Endodermal cell (in vitro differentiated cells): ENCODE measurements around the gene DVL3. TPM values are rescaled to one million over a fixed set of nuclear protein-coding genes. Genes with fewer than 3 reads are reported as not detected.

Experiments used
- DNase-seq: peaks from one replicate; pipeline ENCODE4 v3.0.0-alpha.2; 2017
- H3K27ac ChIP-seq: 2 replicates; pipeline ENCODE4 v1.5.1; 2013; ENCODE audit warnings: mild to moderate bottlenecking, low read depth, low read length, moderate library complexity
- H3K27me3 ChIP-seq: 2 replicates; pipeline ENCODE4 v1.6.1; 2013; ENCODE audit warnings: mild to moderate bottlenecking, low read length, moderate library complexity; ENCODE audit not compliant: insufficient read depth, control insufficient read depth, poor library complexity, severe bottlenecking
- H3K36me3 ChIP-seq: 2 replicates; pipeline ENCODE4 v1.7.0; 2013; ENCODE audit warnings: mild to moderate bottlenecking, low read length, moderate library complexity; ENCODE audit not compliant: control insufficient read depth, insufficient read depth
- H3K4me1 ChIP-seq: one replicate; pipeline ENCODE4 v1.7.0; 2013; ENCODE audit warnings: low read length; ENCODE audit not compliant: control insufficient read depth, insufficient read depth
- H3K4me3 ChIP-seq: 2 replicates; pipeline ENCODE4 v1.5.1; 2013; ENCODE audit warnings: mild to moderate bottlenecking, low read length, moderate library complexity
- H3K9ac ChIP-seq: 2 replicates; pipeline ENCODE4 v1.6.1; 2013; ENCODE audit warnings: mild to moderate bottlenecking, low read length, moderate library complexity; ENCODE audit not compliant: poor library complexity, severe bottlenecking; ENCODE audit errors: extremely low read depth
- H3K9me3 ChIP-seq: 2 replicates; pipeline ENCODE4 v1.6.1; 2013; ENCODE audit warnings: mild to moderate bottlenecking, low read length, moderate library complexity; ENCODE audit not compliant: control insufficient read depth
- H3K27ac Mint-ChIP-seq: 2 replicates; pipeline ENCODE4 v1.8.0; 2020; ENCODE audit warnings: mixed read lengths
- H3K27me3 Mint-ChIP-seq: 2 replicates; pipeline ENCODE4 v1.8.0; 2021; ENCODE audit warnings: mild to moderate bottlenecking, mixed read lengths; ENCODE audit not compliant: insufficient read depth
- H3K36me3 Mint-ChIP-seq: 2 replicates; pipeline ENCODE4 v1.8.0; 2020; ENCODE audit warnings: low read depth, mixed read lengths
- H3K4me1 Mint-ChIP-seq: 2 replicates; pipeline ENCODE4 v1.8.0; 2020; ENCODE audit warnings: mixed read lengths
- H3K4me3 Mint-ChIP-seq: 2 replicates; pipeline ENCODE4 v1.8.0; 2020; ENCODE audit warnings: mild to moderate bottlenecking, moderate library complexity, mixed read lengths
- H3K9me3 Mint-ChIP-seq: 2 replicates; pipeline ENCODE4 v1.8.0; 2020; ENCODE audit warnings: mild to moderate bottlenecking, mixed read lengths
- CTCF ChIP-seq: fragments of 200-600 bp; sonication (generic); conservative IDR thresholded peaks from 2 replicates; pipeline ENCODE4 v1.5.0; 2021; ENCODE audit warnings: antibody characterized with exemption, mild to moderate bottlenecking
- WGBS, 2 experiments: methylation state at CpG; one replicate each; pipeline versions ENCODE4 v1.1.5 to v1.1.7; 2013; ENCODE audit warnings: missing lambda C conversion rate in 2 of 2, mixed read lengths in 1 of 2; ENCODE audit not compliant: insufficient coverage in 1 of 2, insufficient read length in 1 of 2; 5-methylcytosine and 5-hydroxymethylcytosine counted together
- total RNA-seq, 2 donors: library from RNA; stranded (reverse); fragmentation: NEBNext Ultra II Directional in 1 of 2; extraction: Animal tissue kit (Norgen Biotek cat#: 25700) in 1 of 2; gene quantifications; 2 replicates in 1 of 2; 3 replicates in 1 of 2; pipeline ENCODE4 v1.2.1, GENCODE V29; 2021

Gene DVL3
- total RNA-seq, 2 donors from 2014 or later = 90.5 to 95.1 TPM

- peaks cover 75% of the 10 kb centered on the region for H3K36me3 Mint-ChIP-seq
- no peak overlapping the region for H3K27ac Mint-ChIP-seq
- H3K9me3 Mint-ChIP-seq = no peaks in the 10 kb centered on the region
These were observed 13.4 kb downstream of the DVL3 start for GRCh38 chr3:184168363-184169120.

GRCh38 chr3:184169896-184170875, 15.0 kb downstream of the DVL3 start:
- H3K4me1 ChIP-seq = no peaks in the 10 kb centered on the region
- peaks cover 63% of the 10 kb centered on the region for H3K36me3 ChIP-seq
- no peak overlapping the region for H3K9ac ChIP-seq
- Mint-ChIP-seq H3K9me3 (no peaks in the 10 kb centered on the region), H3K36me3 (peaks cover 60% of the 10 kb centered on the region), H3K4me1 (no peaks in the 10 kb centered on the region), H3K27me3 (no peaks in the 10 kb centered on the region), H3K4me3 (no peak overlapping the region), H3K27ac (no peak overlapping the region)
- no peak overlapping the region for H3K4me3 ChIP-seq
- 96 to 98% methylated on average over 28 to 66 of the region's 66 CpGs for WGBS, 2 experiments
- TF ChIP-seq CTCF = no peak
- H3K27ac ChIP-seq = no peak overlapping the region
- H3K9me3 ChIP-seq = no peaks in the 10 kb centered on the region
- DNase-seq = peak; percentile 44
- no peaks in the 10 kb centered on the region for H3K27me3 ChIP-seq

More at GRCh38 chr3:184168363-184169120, 13.4 kb downstream of the DVL3 start:
- no peaks in the 10 kb centered on the region for H3K4me1 ChIP-seq
- Mint-ChIP-seq H3K4me1 (no peaks in the 10 kb centered on the region), H3K4me3 (no peak overlapping the region), H3K27me3 (no peaks in the 10 kb centered on the region)
- H3K27me3 ChIP-seq = no peaks in the 10 kb centered on the region
- peak; percentile 29 for DNase-seq
- H3K4me3 ChIP-seq = no peak overlapping the region
- no peak for TF ChIP-seq CTCF
- H3K27ac ChIP-seq = no peak overlapping the region
- no peaks in the 10 kb centered on the region for H3K9me3 ChIP-seq
- H3K36me3 ChIP-seq = peaks cover 79% of the 10 kb centered on the region
- 96 to 100% methylated on average over 3 to 9 of the region's 9 CpGs for WGBS, 2 experiments
- H3K9ac ChIP-seq = no peak overlapping the region

- peaks cover 49% of the 10 kb centered on the region for H3K36me3 ChIP-seq
- no peak overlapping the region for H3K4me3 ChIP-seq
- H3K27me3 ChIP-seq = no peaks in the 10 kb centered on the region
- Mint-ChIP-seq H3K4me3 (no peak overlapping the region), H3K27ac (peak overlapping the region; percentile 83), H3K36me3 (peaks cover 46% of the 10 kb centered on the region), H3K9me3 (no peaks in the 10 kb centered on the region), H3K4me1 (peaks cover under 1% of the 10 kb centered on the region), H3K27me3 (no peaks in the 10 kb centered on the region)
- H3K4me1 ChIP-seq = no peaks in the 10 kb centered on the region
- no peaks in the 10 kb centered on the region for H3K9me3 ChIP-seq
- DNase-seq = peak; percentile 49
- 87% methylated on average over 9 of the region's 9 CpGs for WGBS, 2 experiments
- no peak for TF ChIP-seq CTCF
- no peak overlapping the region for H3K9ac ChIP-seq
- H3K27ac ChIP-seq = no peak overlapping the region
These were observed 16.4 kb downstream of the DVL3 start for GRCh38 chr3:184171562-184171961.
